ENCODE data around the gene GSK3B. TPM values are rescaled to one million over a fixed set of nuclear protein-coding genes. Genes with fewer than 3 reads are reported as not detected.

The GSK3B gene
- total RNA-seq, 5 donors from 2014 or later (not counting 1 experiment from before 2014, with no cell fraction given), result 30.5 to 47.9 (median 32.7) TPM

- Histone ChIP-seq H3K4me1 (ENCODE audit: control insufficient read depth in 1 of 2, extremely low read depth in 1 of 2, insufficient read depth in 2 of 2, low read length in 2 of 2) (no peaks in the 10 kb centered on the region), H3K36me3 (ENCODE audit: control insufficient read depth in 2 of 2, extremely low read depth in 1 of 2, insufficient read depth in 1 of 2, low read length in 1 of 2) (no peaks in the 10 kb centered on the region), H3K9me3 (no peaks in the 10 kb centered on the region), H3K4me3 (ENCODE audit: control insufficient read depth in 1 of 2, extremely low read depth in 1 of 2, low read length in 1 of 2) (no peak overlapping the region), H3K27me3 (replicated peaks in 1 of 2; ENCODE audit: control insufficient read depth in 2 of 2, extremely low read depth in 1 of 2, insufficient read depth in 2 of 2, low read length in 1 of 2) (no peaks in the 10 kb centered on the region), H3K27ac (ENCODE audit: low read length) (no peak overlapping the region)
- Mint-ChIP-seq H3K4me3 (no peak overlapping the region), H3K27ac (no peak overlapping the region), H3K9me3 (no peaks in the 10 kb centered on the region), H3K4me1 (peaks cover 6 to 12% (median 7%) of the 10 kb centered on the region in 3 donors), H3K27me3 (no peaks in the 10 kb centered on the region), H3K36me3 (peaks cover 23% of the 10 kb centered on the region)
- DNase-seq, result no peak
- no peak for ATAC-seq (replicated peaks in 1 of 4)
- ChIA-PET POLR2A (no interaction called here), CTCF (no interaction called here)
Observed at GRCh38 chr3:119835556-119835955, 258.7 kb downstream of the GSK3B start.

DNA sequence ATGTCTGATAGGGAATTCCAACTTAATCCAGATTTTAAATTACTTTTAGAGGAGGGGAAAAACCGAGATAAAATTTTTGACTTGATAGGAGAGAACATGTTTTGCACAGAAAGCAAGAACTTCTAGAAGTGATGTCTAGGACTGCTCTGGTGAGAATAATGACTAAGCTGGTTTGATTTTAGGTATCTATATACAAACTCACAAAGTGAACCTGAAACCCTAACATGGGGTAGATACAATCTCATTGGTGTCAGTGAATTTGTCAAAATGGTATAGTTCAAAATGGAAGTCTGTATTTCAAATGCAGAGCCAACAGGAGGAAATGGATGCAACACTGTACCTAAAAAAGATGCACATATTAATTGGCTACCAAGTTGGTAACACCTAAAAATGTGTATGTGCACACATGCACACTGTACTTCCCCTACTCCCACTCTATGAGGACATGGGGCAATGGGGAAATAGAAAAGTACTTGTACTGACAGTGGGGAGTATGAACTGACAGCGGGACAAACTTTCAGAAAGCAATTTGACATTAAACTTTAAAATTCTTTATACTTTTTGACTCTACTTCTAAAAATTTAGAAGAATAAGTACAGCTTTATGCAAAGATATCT lies 259.4 kb downstream of the GSK3B start:
- Histone ChIP-seq H3K9me3 (no peaks in the 10 kb centered on the region), H3K4me1 (ENCODE audit: control insufficient read depth in 1 of 2, extremely low read depth in 1 of 2, insufficient read depth in 2 of 2, low read length in 2 of 2) (no peaks in the 10 kb centered on the region), H3K36me3 (ENCODE audit: control insufficient read depth in 2 of 2, extremely low read depth in 1 of 2, insufficient read depth in 1 of 2, low read length in 1 of 2) (no peaks in the 10 kb centered on the region), H3K27me3 (replicated peaks in 1 of 2; ENCODE audit: control insufficient read depth in 2 of 2, extremely low read depth in 1 of 2, insufficient read depth in 2 of 2, low read length in 1 of 2) (no peaks in the 10 kb centered on the region), H3K4me3 (ENCODE audit: control insufficient read depth in 1 of 2, extremely low read depth in 1 of 2, low read length in 1 of 2) (no peak overlapping the region), H3K27ac (ENCODE audit: low read length) (no peak overlapping the region)
- no peak overlapping the region for H3K27ac Mint-ChIP-seq
- peaks cover 18% of the 10 kb centered on the region for H3K36me3 Mint-ChIP-seq
- H3K9me3 Mint-ChIP-seq, result no peaks in the 10 kb centered on the region
- no peak for DNase-seq
- H3K4me3 Mint-ChIP-seq, result no peak overlapping the region
- H3K27me3 Mint-ChIP-seq, result no peaks in the 10 kb centered on the region
- peaks cover 6 to 12% (median 7%) of the 10 kb centered on the region in 3 donors for H3K4me1 Mint-ChIP-seq
- ChIA-PET CTCF (no interaction called here), POLR2A (no interaction called here)
- WGBS (ENCODE audit: insufficient coverage), result no CpG with 5 or more reads among the region's 2 CpGs
- ATAC-seq (replicated peaks in 1 of 4), result no peak

DNA sequence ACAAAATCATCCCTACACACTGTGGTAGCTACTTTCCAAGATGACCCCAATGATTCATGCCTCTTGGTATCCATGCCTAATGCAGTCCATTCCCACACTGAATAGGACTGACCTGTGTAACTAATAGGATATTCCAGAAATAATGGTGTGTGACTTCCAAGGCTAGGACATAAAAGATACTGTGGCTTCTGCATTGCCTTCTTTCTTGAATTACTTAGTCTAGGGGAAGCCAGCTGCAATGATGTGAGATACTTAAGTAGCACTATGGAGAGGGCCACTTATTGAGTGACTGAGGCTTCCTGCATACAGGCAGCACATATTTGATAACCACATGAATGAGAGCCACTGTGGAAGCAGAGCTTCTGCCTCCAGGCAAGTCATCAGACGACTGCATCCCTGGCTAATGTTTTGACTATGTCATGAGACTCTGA lies 262.3 kb downstream of the GSK3B start:
- H3K27ac ChIP-seq (ENCODE audit: low read length), result no peak overlapping the region
- Mint-ChIP-seq H3K36me3 (peaks cover 10% of the 10 kb centered on the region), H3K4me1 (peaks cover 6 to 12% (median 7%) of the 10 kb centered on the region in 3 donors), H3K9me3 (no peaks in the 10 kb centered on the region), H3K4me3 (no peak overlapping the region), H3K27ac (no peak overlapping the region), H3K27me3 (no peaks in the 10 kb centered on the region)
- ATAC-seq (replicated peaks in 1 of 4) (no peak), DNase-seq (no peak)
- POLR2A ChIA-PET, result interaction anchor here (0.7 kb wide), 2 partner anchors 517 to 764 kb away, joined by 4 to 5 read pairs; partner anchors contain the start of genes LRRC58 (in 1 of the 2) and NDUFB4 (in 1 of the 2)
- 80% methylated on average over 1 of the region's 1 CpG for WGBS (ENCODE audit: insufficient coverage)
- H3K4me1 ChIP-seq (ENCODE audit: control insufficient read depth in 1 of 2, extremely low read depth in 1 of 2, insufficient read depth in 2 of 2, low read length in 2 of 2), result no peaks in the 10 kb centered on the region
- no peaks in the 10 kb centered on the region for H3K27me3 ChIP-seq (replicated peaks in 1 of 2; ENCODE audit: control insufficient read depth in 2 of 2, extremely low read depth in 1 of 2, insufficient read depth in 2 of 2, low read length in 1 of 2)
- H3K36me3 ChIP-seq (ENCODE audit: control insufficient read depth in 2 of 2, extremely low read depth in 1 of 2, insufficient read depth in 1 of 2, low read length in 1 of 2), result peaks cover 0 to 1% of the 10 kb centered on the region in 2 donors
- CTCF ChIA-PET, result interaction anchor here in 1 of 2 donors (0.7 kb wide), 1 partner anchor 8 kb away, joined by 4 read pairs; no protein-coding TSS in a partner anchor
- no peaks in the 10 kb centered on the region for H3K9me3 ChIP-seq
- H3K4me3 ChIP-seq (ENCODE audit: control insufficient read depth in 1 of 2, extremely low read depth in 1 of 2, low read length in 1 of 2), result no peak overlapping the region

DNA sequence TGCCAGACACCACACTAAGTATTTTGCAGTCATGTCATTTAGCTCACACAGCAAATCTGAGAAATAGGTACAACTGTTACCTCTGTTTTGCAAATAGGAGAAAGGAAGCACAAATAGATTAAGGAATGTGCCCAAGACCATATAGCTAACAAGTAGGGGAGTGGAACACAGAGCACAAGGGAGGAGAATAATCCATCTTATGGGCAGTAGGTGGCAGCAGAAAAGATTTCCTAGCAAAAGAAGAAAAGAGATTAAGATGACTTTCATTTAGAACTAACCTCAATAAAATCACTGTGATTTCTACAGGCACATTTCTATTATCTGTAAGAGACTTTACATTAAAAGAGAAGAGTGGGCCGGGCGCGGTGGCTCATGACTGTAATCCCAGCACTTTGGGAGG lies 263.2 kb downstream of the GSK3B start:
- no peaks in the 10 kb centered on the region for H3K4me1 ChIP-seq (ENCODE audit: control insufficient read depth in 1 of 2, extremely low read depth in 1 of 2, insufficient read depth in 2 of 2, low read length in 2 of 2)
- ATAC-seq (replicated peaks in 1 of 4) (no peak), DNase-seq (no peak)
- H3K9me3 ChIP-seq, result no peaks in the 10 kb centered on the region
- no peak overlapping the region for H3K4me3 Mint-ChIP-seq
- no peaks in the 10 kb centered on the region for H3K27me3 ChIP-seq (replicated peaks in 1 of 2; ENCODE audit: control insufficient read depth in 2 of 2, extremely low read depth in 1 of 2, insufficient read depth in 2 of 2, low read length in 1 of 2)
- H3K27ac Mint-ChIP-seq, result no peak overlapping the region
- no CpG with 5 or more reads among the region's 3 CpGs for WGBS (ENCODE audit: insufficient coverage)
- peaks cover 0 to 6% of the 10 kb centered on the region in 2 donors for H3K36me3 ChIP-seq (ENCODE audit: control insufficient read depth in 2 of 2, extremely low read depth in 1 of 2, insufficient read depth in 1 of 2, low read length in 1 of 2)
- H3K4me3 ChIP-seq (ENCODE audit: control insufficient read depth in 1 of 2, extremely low read depth in 1 of 2, low read length in 1 of 2), result no peak overlapping the region
- peaks cover 6 to 7% (median 7%) of the 10 kb centered on the region in 3 donors for H3K4me1 Mint-ChIP-seq
- H3K27ac ChIP-seq (ENCODE audit: low read length), result no peak overlapping the region
- POLR2A ChIA-PET, result interaction anchor here in 1 of 2 donors (0.7 kb wide), 1 partner anchor 12 kb away, joined by 4 read pairs; no protein-coding TSS in a partner anchor
- no peaks in the 10 kb centered on the region for H3K27me3 Mint-ChIP-seq
- peaks cover 12% of the 10 kb centered on the region for H3K36me3 Mint-ChIP-seq
- CTCF ChIA-PET, result interaction anchor here in 1 of 2 donors (0.6 kb wide), 1 partner anchor 674 kb away, joined by 4 read pairs; no protein-coding TSS in a partner anchor
- H3K9me3 Mint-ChIP-seq, result no peaks in the 10 kb centered on the region

DNA sequence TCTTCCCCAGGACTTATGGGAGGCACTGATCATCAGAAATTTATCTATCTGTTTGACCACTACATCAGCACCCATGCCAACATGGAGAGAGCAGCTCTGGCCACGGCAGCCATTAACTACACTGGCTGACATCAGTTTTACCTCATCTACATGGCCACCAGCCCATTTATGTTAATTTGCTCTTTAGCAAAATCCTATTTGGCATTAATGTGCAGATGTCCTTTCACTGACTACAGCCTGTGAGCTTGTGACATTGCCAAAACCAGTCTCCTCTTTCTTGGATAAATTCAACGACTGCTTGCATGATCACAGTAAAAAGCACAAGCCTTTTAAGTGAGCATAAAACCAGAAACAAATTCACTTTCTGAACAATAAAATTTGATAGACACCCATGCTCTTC lies 264.8 kb downstream of the GSK3B start:
- WGBS (ENCODE audit: insufficient coverage), result 90% methylated on average over 2 of the region's 2 CpGs
- Mint-ChIP-seq H3K27ac (no peak overlapping the region), H3K4me1 (peaks cover 4 to 7% (median 6%) of the 10 kb centered on the region in 3 donors), H3K9me3 (no peaks in the 10 kb centered on the region), H3K27me3 (no peaks in the 10 kb centered on the region), H3K36me3 (peaks cover 15% of the 10 kb centered on the region), H3K4me3 (no peak overlapping the region)
- no peak overlapping the region for H3K4me3 ChIP-seq (ENCODE audit: control insufficient read depth in 1 of 2, extremely low read depth in 1 of 2, low read length in 1 of 2)
- H3K36me3 ChIP-seq (ENCODE audit: control insufficient read depth in 2 of 2, extremely low read depth in 1 of 2, insufficient read depth in 1 of 2, low read length in 1 of 2), result peaks cover 4 to 8% of the 10 kb centered on the region in 2 donors
- H3K27ac ChIP-seq (ENCODE audit: low read length), result no peak overlapping the region
- no peaks in the 10 kb centered on the region for H3K9me3 ChIP-seq
- no peaks in the 10 kb centered on the region for H3K4me1 ChIP-seq (ENCODE audit: control insufficient read depth in 1 of 2, extremely low read depth in 1 of 2, insufficient read depth in 2 of 2, low read length in 2 of 2)
- no peak for ATAC-seq (replicated peaks in 1 of 4)
- no peaks in the 10 kb centered on the region for H3K27me3 ChIP-seq (replicated peaks in 1 of 2; ENCODE audit: control insufficient read depth in 2 of 2, extremely low read depth in 1 of 2, insufficient read depth in 2 of 2, low read length in 1 of 2)
- DNase-seq, result no peak
- ChIA-PET POLR2A (no interaction called here), CTCF (no interaction called here)

GRCh38 chr3:119826711-119827608 lies 267.3 kb downstream of the GSK3B start:
- Mint-ChIP-seq H3K9me3 (no peaks in the 10 kb centered on the region), H3K4me3 (no peak overlapping the region), H3K27ac (no peak overlapping the region), H3K4me1 (peaks cover 0 to 7% (median 2%) of the 10 kb centered on the region in 3 donors), H3K36me3 (peaks cover 14% of the 10 kb centered on the region), H3K27me3 (no peaks in the 10 kb centered on the region)
- ChIA-PET CTCF (interaction anchor here (0.6 to 0.9 kb wide), 3 partner anchors 8 to 370 kb away, joined by 3 to 4 read pairs (median 3); no protein-coding TSS in a partner anchor), POLR2A (no interaction called here)
- no peak for ATAC-seq (replicated peaks in 1 of 4)
- no peak for DNase-seq
- WGBS (ENCODE audit: insufficient coverage), result 93% methylated on average over 4 of the region's 7 CpGs
- Histone ChIP-seq H3K36me3 (ENCODE audit: control insufficient read depth in 2 of 2, extremely low read depth in 1 of 2, insufficient read depth in 1 of 2, low read length in 1 of 2) (peaks cover 4 to 8% of the 10 kb centered on the region in 2 donors), H3K27me3 (replicated peaks in 1 of 2; ENCODE audit: control insufficient read depth in 2 of 2, extremely low read depth in 1 of 2, insufficient read depth in 2 of 2, low read length in 1 of 2) (no peaks in the 10 kb centered on the region), H3K4me3 (ENCODE audit: control insufficient read depth in 1 of 2, extremely low read depth in 1 of 2, low read length in 1 of 2) (no peak overlapping the region), H3K9me3 (no peaks in the 10 kb centered on the region), H3K27ac (ENCODE audit: low read length) (no peak overlapping the region), H3K4me1 (ENCODE audit: control insufficient read depth in 1 of 2, extremely low read depth in 1 of 2, insufficient read depth in 2 of 2, low read length in 2 of 2) (no peaks in the 10 kb centered on the region)

Data from T-cell (primary cell).